ENCODE data around the gene LTF. TPM values are rescaled to one million over a fixed set of nuclear protein-coding genes. Genes with fewer than 3 reads are reported as not detected.

The LTF gene
- total and polyA plus RNA-seq, 9 of the 15 experiments (the other 6 are each of a cell fraction or from before 2014, with no cell fraction given) = 0.07 TPM; not detected in 8

DNA sequence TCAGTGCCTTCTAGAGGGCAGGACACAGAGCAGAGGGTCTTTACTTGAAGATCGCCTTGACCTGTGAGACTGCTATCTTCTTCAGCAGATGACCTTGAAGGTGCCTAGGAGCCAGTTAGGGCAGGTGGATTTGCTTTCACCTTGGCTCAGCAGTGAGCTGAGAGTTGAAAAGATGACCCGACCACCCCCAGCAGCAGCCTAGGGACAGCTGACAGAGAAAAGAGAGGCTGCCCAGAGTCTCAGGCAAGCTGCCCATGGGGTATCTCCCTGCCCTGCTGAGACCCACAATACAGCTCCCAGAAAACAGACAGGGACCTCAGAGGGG is 453 bp upstream of the LTF start:
- ATAC-seq (no peak), DNase-seq (ENCODE audit: extremely low read depth in 1 of 4, low spot score in 3 of 4) (no peak), FAIRE-seq (no peak)
- intact Hi-C loops (cut with micrococcal nuclease) = no loop called here
- Histone ChIP-seq H2AFZ (ENCODE audit: low read depth, low read length) (no peak overlapping the region), H3K4me2 (ENCODE audit: insufficient read depth, low read length) (no peak overlapping the region), H3K4me3 (no peak overlapping the region), H3K36me3 (ENCODE audit: control insufficient read depth, insufficient read depth, low read length) (no peaks in the 10 kb centered on the region), H3K27ac (ENCODE audit: extremely low read depth, low read depth, low read length) (no peak overlapping the region), H3K9me3 (replicated peaks; ENCODE audit: control insufficient read depth, insufficient read depth, low read depth, low read length) (no peaks in the 10 kb centered on the region), H3K9me1 (ENCODE audit: control insufficient read depth, insufficient read depth, low read length) (no peaks in the 10 kb centered on the region), H3K9ac (ENCODE audit: insufficient read depth in 1 of 2, low read depth in 2 of 2, low read length in 2 of 2) (no peak overlapping the region), H3K27me3 (ENCODE audit: control insufficient read depth in 2 of 2, insufficient read depth in 2 of 2, low read length in 2 of 2) (peaks cover 33 to 68% of the 10 kb centered on the region in 2 experiments), H3K4me1 (replicated peaks in 1 of 2; ENCODE audit: control insufficient read depth in 2 of 2, insufficient read depth in 2 of 2, low read length in 2 of 2) (peaks cover 0 to 6% of the 10 kb centered on the region in 2 experiments; a peak in 1 of 5 replicates), H4K20me1 (replicated peaks; ENCODE audit: control insufficient read depth, insufficient read depth, low read length) (no peaks in the 10 kb centered on the region), H3K79me2 (ENCODE audit: control insufficient read depth, insufficient read depth, low read length) (no peaks in the 10 kb centered on the region)
- TF ChIP-seq DEAF1 (CRISPR knock-in tag; IDR thresholded peaks at IDR 0.05) (no peak), RBM15 (IDR thresholded peaks at IDR 0.05; ENCODE audit: insufficient read depth, low read length) (no peak), LARP7 (IDR thresholded peaks at IDR 0.05) (no peak), KDM1A (IDR thresholded peaks at IDR 0.05) (no peak), RBM22 (IDR thresholded peaks at IDR 0.05; ENCODE audit: low read depth, low read length, poor library complexity, severe bottlenecking) (no peak)
- ChIA-PET POLR2A (interaction anchor here (0.6 kb wide), 1 partner anchor 50 kb away, joined by 4 read pairs; no protein-coding TSS in a partner anchor), CTCF (ENCODE audit: low intra/inter-chr PET ratio) (interaction anchor here (0.6 kb wide), 1 partner anchor 15 kb away, joined by 3 read pairs; no protein-coding TSS in a partner anchor)
- WGBS (ENCODE audit: insufficient coverage, low coverage, missing lambda C conversion rate) = 0% methylated on average over 2 of the region's 2 CpGs
- no TSS peak for BruUV-seq (replicated peaks)
- in situ Hi-C loops (cut with MboI) = no loop called here

GRCh38 chr3:46463868-46464241 is 850 bp downstream of the LTF start:
- Histone ChIP-seq H3K36me3 (ENCODE audit: control insufficient read depth, insufficient read depth, low read length) (no peaks in the 10 kb centered on the region), H2AFZ (ENCODE audit: low read depth, low read length) (no peak overlapping the region), H3K27me3 (ENCODE audit: control insufficient read depth in 2 of 2, insufficient read depth in 2 of 2, low read length in 2 of 2) (peaks cover 37 to 68% of the 10 kb centered on the region in 2 experiments), H3K9me1 (ENCODE audit: control insufficient read depth, insufficient read depth, low read length) (no peaks in the 10 kb centered on the region), H3K9me3 (replicated peaks; ENCODE audit: control insufficient read depth, insufficient read depth, low read depth, low read length) (no peaks in the 10 kb centered on the region), H3K4me3 (no peak overlapping the region), H3K27ac (ENCODE audit: extremely low read depth, low read depth, low read length) (no peak overlapping the region), H4K20me1 (replicated peaks; ENCODE audit: control insufficient read depth, insufficient read depth, low read length) (no peaks in the 10 kb centered on the region), H3K4me1 (replicated peaks in 1 of 2; ENCODE audit: control insufficient read depth in 2 of 2, insufficient read depth in 2 of 2, low read length in 2 of 2) (peaks cover 0 to 6% of the 10 kb centered on the region in 2 experiments; a peak in 1 of 5 replicates), H3K79me2 (ENCODE audit: control insufficient read depth, insufficient read depth, low read length) (no peaks in the 10 kb centered on the region), H3K9ac (ENCODE audit: insufficient read depth in 1 of 2, low read depth in 2 of 2, low read length in 2 of 2) (no peak overlapping the region), H3K4me2 (ENCODE audit: insufficient read depth, low read length) (no peak overlapping the region)
- WGBS (ENCODE audit: insufficient coverage, low coverage, missing lambda C conversion rate) = 1% methylated on average over 8 of the region's 8 CpGs
- CTCF ChIA-PET (ENCODE audit: low intra/inter-chr PET ratio) = no interaction called here
- BruUV-seq (replicated peaks) = no TSS peak
- intact Hi-C loops (cut with micrococcal nuclease) (no loop called here), in situ Hi-C loops (cut with MboI) (no loop called here)
- DNase-seq (ENCODE audit: extremely low read depth in 1 of 4, low spot score in 3 of 4) (no peak), ATAC-seq (no peak), FAIRE-seq (no peak)
- POLR2A ChIA-PET = no interaction called here
- TF ChIP-seq MCM7 (IDR thresholded peaks at IDR 0.05) = no peak
- no peak for TF ChIP-seq GTF2A2 (tag; IDR thresholded peaks at IDR 0.05)
- no peak for TF ChIP-seq BMI1 (IDR thresholded peaks at IDR 0.05; ENCODE audit: low read length)
- no peak for TF ChIP-seq TFAP4 (CRISPR knock-in tag; IDR thresholded peaks at IDR 0.05; ENCODE audit: borderline replicate concordance)
- no peak for TF ChIP-seq ZC3H11A (IDR thresholded peaks at IDR 0.05; ENCODE audit: low read depth, low read length)
- no peak for TF ChIP-seq MEF2A (IDR thresholded peaks at IDR 0.05; ENCODE audit: control insufficient read depth, low read depth, low read length)
- no peak for TF ChIP-seq ZNF217 (CRISPR knock-in tag; IDR thresholded peaks at IDR 0.05)
- TF ChIP-seq, protein P1, sequence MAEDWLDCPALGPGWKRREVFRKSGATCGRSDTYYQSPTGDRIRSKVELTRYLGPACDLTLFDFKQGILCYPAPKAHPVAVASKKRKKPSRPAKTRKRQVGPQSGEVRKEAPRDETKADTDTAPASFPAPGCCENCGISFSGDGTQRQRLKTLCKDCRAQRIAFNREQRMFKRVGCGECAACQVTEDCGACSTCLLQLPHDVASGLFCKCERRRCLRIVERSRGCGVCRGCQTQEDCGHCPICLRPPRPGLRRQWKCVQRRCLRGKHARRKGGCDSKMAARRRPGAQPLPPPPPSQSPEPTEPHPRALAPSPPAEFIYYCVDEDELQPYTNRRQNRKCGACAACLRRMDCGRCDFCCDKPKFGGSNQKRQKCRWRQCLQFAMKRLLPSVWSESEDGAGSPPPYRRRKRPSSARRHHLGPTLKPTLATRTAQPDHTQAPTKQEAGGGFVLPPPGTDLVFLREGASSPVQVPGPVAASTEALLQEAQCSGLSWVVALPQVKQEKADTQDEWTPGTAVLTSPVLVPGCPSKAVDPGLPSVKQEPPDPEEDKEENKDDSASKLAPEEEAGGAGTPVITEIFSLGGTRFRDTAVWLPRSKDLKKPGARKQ (CRISPR knock-in tag; IDR thresholded peaks at IDR 0.05) = no peak

Measured in K562 (cell line).